Measurements from ENCODE around the gene PRKG2.

PRKG2 gene

GRCh38 chr4:81039351-81039972 is 175.6 kb downstream of the PRKG2 start:
- DNase-seq (ENCODE audit: low spot score) = no peak

- no peak for DNase-seq (ENCODE audit: low spot score)
Measured at GRCh38 chr4:81038636-81039350, 176.2 kb downstream of the PRKG2 start.

All from iPS-NIHi11 (cell line).